HG03064 (cell line): ENCODE measurements around the gene OR10A6.

Experiments
- ATAC-seq: cut with Tn5 transposase; IDR thresholded peaks from one replicate; pipeline ENCODE4 v1.9.1; 2021; ENCODE audit warnings: low read depth; ENCODE audit not compliant: unreplicated experiment

OR10A6 gene, protein sequence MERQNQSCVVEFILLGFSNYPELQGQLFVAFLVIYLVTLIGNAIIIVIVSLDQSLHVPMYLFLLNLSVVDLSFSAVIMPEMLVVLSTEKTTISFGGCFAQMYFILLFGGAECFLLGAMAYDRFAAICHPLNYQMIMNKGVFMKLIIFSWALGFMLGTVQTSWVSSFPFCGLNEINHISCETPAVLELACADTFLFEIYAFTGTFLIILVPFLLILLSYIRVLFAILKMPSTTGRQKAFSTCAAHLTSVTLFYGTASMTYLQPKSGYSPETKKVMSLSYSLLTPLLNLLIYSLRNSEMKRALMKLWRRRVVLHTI

GRCh38 chr11:7931168-7931567 lies at the start of gene OR10A6:
OR10A6 (minus strand) TSS chr11:7931268; CDS start chr11:7928662, 2,606 bp downstream.
- no peak for ATAC-seq

DNA sequence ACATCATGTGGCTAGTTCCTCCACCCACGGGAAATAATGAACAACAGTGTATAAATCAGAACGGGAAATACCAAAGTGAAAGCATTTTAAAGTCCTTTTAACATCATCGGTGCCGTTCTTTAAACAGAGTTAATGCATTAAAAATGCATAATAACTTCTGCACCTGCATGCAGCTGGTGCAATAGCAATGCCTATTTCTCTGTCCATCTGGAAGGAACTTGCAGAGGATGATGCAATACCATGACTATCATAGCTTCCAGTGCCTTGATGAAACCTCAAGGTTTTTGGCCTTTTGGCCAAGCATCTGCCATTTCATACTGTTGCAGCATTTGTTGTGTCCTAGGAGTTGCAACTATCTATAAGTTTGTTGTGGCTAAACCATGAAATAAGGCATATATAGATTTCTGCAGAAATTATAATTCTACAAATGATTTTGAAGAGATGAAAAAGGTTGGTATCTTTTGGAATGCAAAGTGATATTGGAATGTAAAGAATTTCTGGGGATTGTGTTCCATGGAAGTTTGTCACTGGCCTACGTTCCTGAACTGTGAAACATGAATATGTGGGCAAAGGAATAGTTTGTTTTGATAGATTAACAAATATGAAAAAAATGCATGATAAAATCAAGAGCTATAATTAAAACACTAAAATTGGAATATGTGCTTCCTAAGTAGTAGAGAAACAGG lies 46.3 kb upstream of the OR10A6 start:
- no peak for ATAC-seq

GRCh38 chr11:7974668-7975067 lies 43.6 kb upstream of the OR10A6 start:
- ATAC-seq: no peak

GRCh38 chr11:7973011-7973410 lies 41.9 kb upstream of the OR10A6 start:
- ATAC-seq: no peak

- no peak for ATAC-seq
Observed at GRCh38 chr11:7971846-7972245, 40.8 kb upstream of the OR10A6 start.

- no peak for ATAC-seq
Observed at GRCh38 chr11:7969756-7970646, 38.9 kb upstream of the OR10A6 start.

DNA sequence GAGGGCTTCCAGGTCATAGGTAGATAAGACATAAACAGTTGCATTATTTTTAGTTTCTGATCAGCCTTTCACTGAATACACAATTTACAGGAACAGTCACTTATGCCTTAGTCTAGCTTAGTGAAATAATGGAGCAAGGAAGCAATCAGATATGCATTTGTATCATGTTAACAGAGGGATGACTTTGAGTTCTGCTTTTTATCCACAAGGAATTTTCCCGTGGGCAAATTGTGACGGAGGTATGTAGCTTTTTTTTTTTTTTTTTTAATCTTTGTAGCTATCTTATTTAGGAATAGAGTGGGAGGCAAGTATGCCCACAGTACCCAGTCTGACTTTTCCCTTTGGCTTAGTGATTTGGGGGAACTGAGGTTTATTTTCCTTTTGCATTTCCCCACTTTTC lies 37.6 kb upstream of the OR10A6 start:
- no peak for ATAC-seq

DNA sequence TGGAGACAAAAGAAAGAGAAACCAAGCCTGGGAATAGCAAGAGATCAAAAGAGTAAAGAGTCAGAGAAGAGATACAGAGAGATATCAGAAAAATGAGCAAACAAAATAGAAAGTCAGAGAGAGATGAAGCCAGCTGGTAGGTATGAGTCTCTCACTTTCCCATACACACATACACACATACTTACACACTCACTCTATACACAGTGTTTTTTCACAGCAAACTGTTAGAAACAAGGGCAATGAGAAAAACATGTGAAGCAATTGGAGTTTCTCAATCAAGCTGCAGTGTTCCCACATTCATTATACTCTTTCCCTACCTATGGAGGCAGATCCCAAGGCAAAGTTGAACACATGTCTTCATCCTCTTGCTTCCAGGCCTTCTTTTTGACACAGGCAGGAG lies 36.8 kb upstream of the OR10A6 start:
- ATAC-seq: no peak

DNA sequence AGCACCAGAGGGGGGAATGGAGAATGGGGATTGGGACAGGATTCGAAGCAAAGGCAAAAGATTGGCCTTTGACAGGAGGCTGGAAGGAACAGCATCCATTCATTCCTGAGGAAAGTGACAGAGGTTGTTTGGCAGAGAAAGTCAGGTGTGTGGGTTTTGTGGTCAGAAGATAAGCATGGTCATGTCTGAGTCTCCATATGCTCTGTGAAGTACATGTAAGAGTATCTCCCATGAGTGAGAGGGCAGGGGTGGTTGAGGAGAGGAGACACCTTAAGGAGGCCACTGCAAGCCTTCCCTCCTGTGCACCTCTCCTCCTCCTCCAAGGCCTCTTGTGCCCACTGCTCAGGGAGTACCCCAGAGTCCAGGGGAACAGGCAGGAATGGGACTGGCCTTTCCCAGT lies 36.0 kb upstream of the OR10A6 start:
- ATAC-seq: no peak

DNA sequence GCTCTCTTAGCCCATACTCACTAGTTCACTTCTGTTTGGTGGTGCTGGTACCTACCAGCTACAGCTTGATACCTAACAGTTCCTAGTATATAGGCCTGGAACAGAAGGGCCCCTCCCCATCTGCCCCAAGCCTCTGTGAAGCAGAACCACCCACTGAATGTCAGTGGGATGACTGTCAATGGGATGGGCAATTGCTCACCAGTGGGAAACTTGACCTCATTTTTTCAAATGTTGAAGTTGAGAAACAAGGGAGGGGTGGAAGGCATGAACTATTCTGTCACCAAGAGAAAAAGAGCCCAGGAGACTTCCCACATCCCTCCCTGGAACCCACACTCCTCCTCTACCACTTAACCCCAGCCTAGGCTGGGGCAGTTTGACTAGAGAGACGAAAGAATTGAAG lies 34.3 kb upstream of the OR10A6 start, which contains the start of gene NLRP10:
TSS of gene NLRP10 (minus strand) at position 62 of the 400 bp plus-strand sequence. CDS start 1,952 bp downstream, outside the sequence.
- no peak for ATAC-seq

DNA sequence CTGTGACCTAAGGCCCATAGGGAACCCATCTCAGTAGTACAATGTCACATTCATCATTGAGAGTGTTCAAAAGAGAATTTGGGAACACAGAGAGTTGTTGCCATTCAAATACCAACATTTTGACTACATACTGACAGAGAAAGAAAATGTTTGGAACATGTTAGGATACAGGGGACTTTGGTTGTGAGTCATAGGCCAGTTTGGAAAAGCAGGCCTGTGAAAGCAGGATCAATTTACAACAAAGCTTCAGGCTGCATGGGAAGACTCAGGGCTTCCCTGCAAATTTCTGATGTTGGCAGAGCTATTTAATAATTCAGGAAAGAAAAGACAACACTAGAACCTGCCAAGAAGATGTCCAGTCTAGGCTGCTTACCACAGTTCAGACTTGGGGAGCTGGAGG lies 33.8 kb upstream of the OR10A6 start:
- ATAC-seq: no peak

GRCh38 chr11:7964261-7964660 lies 33.2 kb upstream of the OR10A6 start:
- ATAC-seq: no peak

GRCh38 chr11:7955191-7955590 lies 24.1 kb upstream of the OR10A6 start:
- no peak for ATAC-seq

- ATAC-seq: no peak
Observed at GRCh38 chr11:7949934-7950333, 18.9 kb upstream of the OR10A6 start.

GRCh38 chr11:7944123-7944522 lies 13.1 kb upstream of the OR10A6 start:
- ATAC-seq: no peak

- no peak for ATAC-seq
Observed at GRCh38 chr11:7941608-7942007, 10.5 kb upstream of the OR10A6 start, which contains the start of gene OR10A3. OR10A3 (minus strand) TSS chr11:7941708; CDS start chr11:7939520, 2,188 bp downstream.

DNA sequence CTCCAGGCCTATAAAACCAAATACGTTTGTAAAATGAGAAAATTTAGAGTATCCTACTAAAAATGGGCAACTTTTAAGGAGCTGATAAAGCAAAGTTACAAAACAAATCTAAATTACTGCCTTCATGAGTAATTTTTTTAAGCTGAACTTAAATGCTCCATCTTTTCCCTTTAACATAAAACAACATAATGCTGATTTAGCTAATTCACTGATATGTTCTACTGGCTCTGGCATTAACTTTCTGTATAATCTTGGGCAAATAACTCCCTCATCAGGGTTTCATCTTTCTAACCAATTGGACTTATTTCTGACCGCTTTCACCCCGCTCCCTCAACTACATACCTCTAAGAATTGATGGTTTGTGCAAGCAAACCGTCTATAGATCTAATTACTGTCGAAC lies 10.1 kb upstream of the OR10A6 start:
- ATAC-seq: no peak

DNA sequence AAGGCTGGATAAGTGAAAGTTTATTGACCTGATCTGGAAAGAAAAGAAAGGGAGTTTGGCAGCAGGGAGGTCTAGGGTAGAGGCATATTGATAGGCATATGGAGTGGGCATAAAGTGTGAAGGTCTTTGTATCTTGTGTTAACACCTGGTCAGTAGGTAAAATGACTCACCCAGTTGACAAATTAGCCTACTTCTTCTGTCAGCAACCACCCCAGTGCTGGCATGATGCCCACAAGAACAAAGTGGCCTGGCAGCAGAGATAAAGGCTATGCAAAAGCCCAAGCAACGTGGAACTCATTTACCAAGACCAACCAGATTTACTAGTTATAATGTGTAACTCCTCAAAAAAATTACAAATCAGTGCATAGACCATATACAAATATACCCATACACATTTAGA lies 5.5 kb upstream of the OR10A6 start:
- ATAC-seq: no peak

GRCh38 chr11:7927635-7928034 lies 3.4 kb downstream of the OR10A6 start:
- no peak for ATAC-seq

GRCh38 chr11:7924536-7924935 lies 6.5 kb downstream of the OR10A6 start:
- no peak for ATAC-seq

DNA sequence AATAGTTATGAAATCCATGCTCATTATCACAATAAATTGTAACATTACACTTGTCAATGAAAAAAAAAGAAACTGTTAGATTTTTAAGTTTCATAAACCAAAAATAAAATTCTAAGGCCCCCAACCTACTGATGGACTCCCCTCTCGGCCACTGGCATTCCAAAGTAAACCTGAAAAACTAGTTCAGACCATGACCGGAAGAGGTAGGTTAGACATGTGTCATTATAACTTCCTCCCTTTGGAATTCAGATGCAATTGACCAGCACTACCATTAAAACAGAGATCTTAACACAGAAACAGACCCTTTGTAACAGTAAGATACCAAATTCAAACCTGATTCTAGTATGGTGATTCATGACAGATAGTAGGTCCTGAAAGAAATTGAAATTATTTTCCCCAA lies 12.9 kb downstream of the OR10A6 start:
- ATAC-seq: no peak
